SJCRH30 (cell line): ENCODE results near the gene GNPTAB. TPM values are rescaled to one million over a fixed set of nuclear protein-coding genes. Genes with fewer than 3 reads are reported as not detected.
"Not testable (repeated sequence)": the region's sequence is repeated elsewhere in the genome, so short reads cannot be mapped to it uniquely, and the experiment has no call there.

Experiments
- DNase-seq, 2 experiments: peaks; one replicate each; pipeline ENCODE4 v3.0.0-alpha.2; 2015 to 2020
- H3K27ac ChIP-seq: fragments of 250-450 bp; sonication (Bioruptor Pico); 2 replicates; pipeline ENCODE4 v1.5.1; 2020; ENCODE audit warnings: mild to moderate bottlenecking, moderate library complexity
- H3K27me3 ChIP-seq: fragments of 250-450 bp; sonication (Bioruptor Pico); 2 replicates; pipeline ENCODE4 v1.5.1; 2020; ENCODE audit warnings: mild to moderate bottlenecking, moderate library complexity
- H3K36me3 ChIP-seq: fragments of 250-450 bp; sonication (Bioruptor Pico); 2 replicates; pipeline ENCODE4 v1.5.1; 2020; ENCODE audit warnings: mild to moderate bottlenecking, moderate library complexity
- H3K4me1 ChIP-seq: fragments of 250-450 bp; sonication (Bioruptor Pico); 2 replicates; pipeline ENCODE4 v1.5.1; 2020; ENCODE audit warnings: mild to moderate bottlenecking, moderate library complexity
- H3K4me3 ChIP-seq: fragments of 250-450 bp; sonication (Bioruptor Pico); 2 replicates; pipeline ENCODE4 v1.5.1; 2020; ENCODE audit warnings: mild to moderate bottlenecking, moderate library complexity
- H3K9me3 ChIP-seq: fragments of 250-450 bp; sonication (Bioruptor Pico); replicated peaks from 2 replicates; pipeline ENCODE4 v1.5.1; 2020; ENCODE audit warnings: mild to moderate bottlenecking, moderate library complexity
- total RNA-seq: library from RNA; depleted of rRNA; stranded (reverse); fragments of >200 nt; shearing (Covaris generic); gene quantifications from 2 replicates; pipeline ENCODE4 v1.2.3, GENCODE V29; 2014

Gene GNPTAB
- total RNA-seq, 1 experiment from 2014 or later: 11.6 TPM

DNA sequence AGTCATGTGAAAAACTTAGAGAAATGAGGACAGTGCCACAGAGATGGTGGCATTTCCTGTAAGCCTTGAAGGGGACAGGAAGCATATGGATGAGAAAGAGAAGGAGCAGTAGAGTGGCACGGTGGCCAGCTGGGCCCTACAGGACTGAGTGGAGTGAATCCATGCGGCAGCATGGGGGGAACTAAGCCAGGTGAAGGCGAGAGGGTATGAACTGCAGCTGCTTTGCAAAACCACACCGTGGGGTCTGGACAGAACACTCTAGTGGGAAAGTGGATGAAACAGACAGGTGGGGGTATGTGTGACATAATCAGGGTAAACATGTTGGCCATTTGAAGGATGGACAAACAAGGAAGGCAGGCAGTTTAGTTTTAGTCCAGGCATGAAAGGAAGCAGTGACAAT, 81.1 kb downstream of the GNPTAB start:
- H3K4me1 ChIP-seq: no peaks in the 10 kb centered on the region
- peak; percentile 13 to 20 for DNase-seq
- no peaks in the 10 kb centered on the region for H3K9me3 ChIP-seq
- H3K4me3 ChIP-seq: no peak overlapping the region
- no peak overlapping the region for H3K27ac ChIP-seq
- H3K27me3 ChIP-seq: no peaks in the 10 kb centered on the region
- no peaks in the 10 kb centered on the region for H3K36me3 ChIP-seq

DNA sequence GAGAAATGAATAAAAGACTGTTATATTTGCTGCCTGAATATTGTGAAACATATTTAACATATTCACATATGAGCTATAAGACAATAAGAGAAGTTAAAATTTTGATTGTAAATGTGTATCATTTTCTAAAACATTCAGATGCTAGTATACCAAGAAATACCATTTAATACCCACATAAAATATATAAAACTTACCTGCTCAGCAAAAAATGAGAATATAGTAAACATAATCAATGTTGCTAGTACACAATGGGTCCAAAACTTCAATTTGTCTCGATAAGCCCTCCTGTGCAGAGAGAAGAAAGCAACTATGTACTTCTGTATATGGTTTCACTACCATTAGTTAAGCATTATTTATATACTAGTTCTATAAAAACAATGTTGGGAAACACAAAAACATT, 81.9 kb downstream of the GNPTAB start:
- no peak for DNase-seq
- H3K4me1 ChIP-seq: no peaks in the 10 kb centered on the region
- H3K27me3 ChIP-seq: no peaks in the 10 kb centered on the region

DNA sequence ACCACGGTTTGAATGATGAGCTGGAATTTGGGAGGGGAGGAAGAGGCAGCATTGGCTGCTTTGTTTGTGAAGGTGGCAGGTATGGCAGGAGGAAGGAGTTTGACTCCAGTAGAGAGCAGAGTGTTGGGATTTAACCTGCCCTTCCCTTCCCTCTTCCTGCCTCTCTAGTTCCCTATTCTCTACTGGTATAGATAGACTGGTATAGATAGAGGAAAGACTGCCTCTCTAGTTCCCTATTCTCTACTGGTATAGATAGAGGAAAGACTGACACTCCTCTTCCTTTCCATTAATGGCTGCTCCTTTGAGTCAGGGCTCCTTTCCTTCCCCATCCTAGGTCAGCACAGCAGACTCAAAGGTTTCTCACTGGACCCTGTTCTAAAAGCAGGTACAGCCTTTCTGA, 83.1 kb downstream of the GNPTAB start:
- H3K9me3 ChIP-seq: no peaks in the 10 kb centered on the region
- H3K27ac ChIP-seq: no peak overlapping the region
- H3K4me1 ChIP-seq: no peaks in the 10 kb centered on the region
- no peaks in the 10 kb centered on the region for H3K27me3 ChIP-seq
- H3K4me3 ChIP-seq: no peak overlapping the region
- DNase-seq: no peak
- H3K36me3 ChIP-seq: no peaks in the 10 kb centered on the region

More for the DNA sequence above, 81.9 kb downstream of the GNPTAB start:
- no peaks in the 10 kb centered on the region for H3K36me3 ChIP-seq
- no peak overlapping the region for H3K27ac ChIP-seq
- H3K9me3 ChIP-seq: no peaks in the 10 kb centered on the region
- H3K4me3 ChIP-seq: no peak overlapping the region

DNA sequence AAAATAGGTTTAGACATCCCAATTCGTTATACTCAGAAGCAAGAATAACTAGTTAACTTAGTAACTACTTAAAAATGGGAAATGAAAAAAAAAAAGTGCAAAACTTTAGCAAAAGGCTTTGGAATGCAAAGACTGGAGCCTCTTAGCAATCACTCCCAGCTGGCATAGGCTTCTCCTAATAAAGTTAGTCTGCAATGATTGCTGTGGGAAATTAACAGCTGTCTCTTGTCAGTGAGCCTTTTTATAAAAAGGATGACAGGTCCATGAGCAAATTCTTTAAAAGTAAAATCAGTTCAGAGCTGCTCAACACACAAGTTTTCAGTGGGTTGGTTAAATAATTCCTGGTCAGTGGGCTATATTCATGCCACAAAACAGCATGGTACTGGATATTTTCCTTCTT, 84.1 kb downstream of the GNPTAB start:
- H3K9me3 ChIP-seq: no peaks in the 10 kb centered on the region
- H3K4me1 ChIP-seq: no peaks in the 10 kb centered on the region
- no peak overlapping the region for H3K27ac ChIP-seq
- H3K36me3 ChIP-seq: no peaks in the 10 kb centered on the region
- no peaks in the 10 kb centered on the region for H3K27me3 ChIP-seq
- H3K4me3 ChIP-seq: no peak overlapping the region
- DNase-seq: no peak

DNA sequence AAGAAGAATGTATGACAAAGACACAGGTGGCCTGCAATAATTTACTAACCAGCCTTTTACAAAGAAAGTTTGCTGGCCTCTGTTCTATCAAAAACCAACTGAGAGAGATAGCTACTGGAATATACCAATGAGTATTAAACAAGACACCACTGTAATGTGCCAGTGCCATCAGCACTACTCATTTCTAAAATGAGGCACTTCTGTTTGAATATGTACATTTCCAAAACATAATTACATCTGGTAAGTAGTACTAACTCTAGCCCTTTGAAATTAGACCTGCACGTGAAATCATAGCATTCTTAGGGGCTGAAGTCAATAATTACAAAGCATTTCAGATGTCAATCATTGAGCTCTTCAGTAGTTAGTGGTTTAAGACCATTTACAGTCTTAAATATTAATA, 84.6 kb downstream of the GNPTAB start:
- H3K27ac ChIP-seq: no peak overlapping the region
- DNase-seq: no peak

DNA sequence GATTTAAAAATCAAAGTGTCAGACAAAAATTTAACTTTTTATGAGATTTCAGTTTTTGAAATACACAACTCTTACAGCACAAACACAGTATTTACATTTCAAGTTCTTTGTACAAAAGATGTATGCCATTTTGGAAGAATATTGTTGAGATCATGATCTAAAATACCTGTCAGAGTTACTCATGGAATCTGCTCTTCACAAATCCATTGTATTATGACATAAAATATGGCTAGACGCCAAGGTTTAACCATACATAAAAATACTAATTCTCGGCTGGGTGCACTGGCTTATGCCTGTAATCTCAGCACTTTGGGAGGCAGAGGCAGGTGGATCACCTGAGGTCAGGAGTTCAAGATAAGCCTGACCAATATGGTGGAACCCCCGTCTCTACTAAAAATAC, 85.3 kb downstream of the GNPTAB start:
- H3K27ac ChIP-seq: no peak overlapping the region
- no peaks in the 10 kb centered on the region for H3K27me3 ChIP-seq

More for the DNA sequence above, 84.6 kb downstream of the GNPTAB start:
- H3K9me3 ChIP-seq: no peaks in the 10 kb centered on the region
- no peaks in the 10 kb centered on the region for H3K27me3 ChIP-seq
- no peaks in the 10 kb centered on the region for H3K4me1 ChIP-seq
- H3K36me3 ChIP-seq: no peaks in the 10 kb centered on the region
- no peak overlapping the region for H3K4me3 ChIP-seq

DNA sequence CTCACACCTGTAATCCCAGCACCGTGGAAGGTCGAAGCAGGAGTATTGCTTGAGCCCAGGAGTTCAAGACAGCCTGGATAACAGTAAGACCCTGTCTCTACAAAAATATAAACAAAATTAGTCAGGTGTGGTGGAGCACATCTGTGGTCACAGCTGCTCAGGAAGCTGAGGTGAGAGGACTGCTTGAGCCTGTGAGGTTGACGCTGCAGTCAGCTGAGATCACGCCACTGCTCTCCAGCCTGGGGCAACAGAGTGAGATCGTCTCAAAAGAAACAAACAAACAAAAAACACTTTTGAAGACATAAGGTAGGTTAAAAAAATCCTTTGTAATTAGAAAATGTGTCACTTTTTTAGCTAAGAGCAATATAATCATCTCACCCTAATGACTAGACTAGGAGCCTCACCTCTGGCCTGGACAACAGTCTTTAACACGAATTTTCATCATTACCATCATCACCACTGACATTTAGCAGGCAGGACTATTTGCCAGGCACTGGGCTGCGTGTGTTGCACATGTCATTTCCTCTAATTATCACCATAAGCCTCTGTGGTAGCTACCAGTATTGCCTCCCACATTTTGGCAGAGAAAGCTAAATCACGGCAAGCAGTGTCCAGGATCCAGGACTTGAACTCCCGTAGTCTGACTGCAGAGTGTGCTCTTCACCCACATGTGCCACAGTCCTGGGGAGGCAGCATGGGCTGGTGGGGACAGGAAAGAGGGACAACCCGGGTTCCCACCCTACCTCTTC, 86.9 kb downstream of the GNPTAB start:
- Histone ChIP-seq H3K27ac (no peak overlapping the region), H3K4me1 (no peaks in the 10 kb centered on the region), H3K9me3 (no peaks in the 10 kb centered on the region), H3K36me3 (no peaks in the 10 kb centered on the region), H3K4me3 (no peak overlapping the region), H3K27me3 (no peaks in the 10 kb centered on the region)
- no peak for DNase-seq

More for the DNA sequence above, 85.3 kb downstream of the GNPTAB start:
- H3K36me3 ChIP-seq: no peaks in the 10 kb centered on the region
- H3K9me3 ChIP-seq: no peaks in the 10 kb centered on the region
- no peak overlapping the region for H3K4me3 ChIP-seq
- H3K4me1 ChIP-seq: no peaks in the 10 kb centered on the region
- DNase-seq: no peak

DNA sequence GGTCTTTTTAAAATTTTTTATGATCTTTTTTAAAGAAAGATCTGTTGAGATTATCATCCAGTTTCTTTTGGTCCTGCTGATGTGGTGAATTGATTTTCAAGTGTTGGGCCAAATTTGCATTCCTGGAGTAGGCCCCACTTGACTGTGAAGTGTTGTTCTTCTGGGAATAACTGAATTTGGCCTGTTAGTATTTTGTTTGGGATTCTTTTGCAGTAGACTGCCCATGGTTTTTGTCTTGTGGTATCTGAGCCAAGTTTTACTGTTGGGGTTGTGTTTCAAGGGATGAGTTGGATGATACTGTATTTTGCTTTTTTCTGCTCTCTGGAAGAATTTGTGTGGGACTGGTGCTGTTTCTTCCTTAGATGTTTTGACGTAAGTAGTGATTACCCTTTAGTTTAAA, 87.5 kb downstream of the GNPTAB start:
- H3K36me3 ChIP-seq: no peaks in the 10 kb centered on the region
- no peaks in the 10 kb centered on the region for H3K9me3 ChIP-seq
- no peak for DNase-seq
- H3K27ac ChIP-seq: no peak overlapping the region
- H3K4me3 ChIP-seq: no peak overlapping the region
- no peaks in the 10 kb centered on the region for H3K27me3 ChIP-seq
- H3K4me1 ChIP-seq: no peaks in the 10 kb centered on the region

DNA sequence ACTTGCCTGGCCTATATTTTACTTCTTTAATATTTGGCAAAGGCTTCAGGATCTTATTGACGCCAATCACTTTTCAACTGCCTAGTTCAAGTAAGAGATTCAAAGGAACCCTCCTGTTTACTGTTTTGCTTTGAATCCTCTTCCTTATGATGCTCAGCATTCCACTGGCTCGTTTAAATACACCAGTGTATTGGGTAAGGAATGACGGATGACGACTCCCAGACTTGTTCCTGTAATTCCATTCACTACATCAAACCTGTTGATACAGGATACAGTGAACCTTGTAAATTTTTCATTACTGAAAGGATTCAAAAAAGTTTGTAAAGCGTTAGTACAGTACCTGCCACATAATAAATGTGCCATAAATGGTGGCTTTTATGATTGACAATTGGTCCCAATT, 89.8 kb downstream of the GNPTAB start:
- H3K27ac ChIP-seq: no peak overlapping the region
- no peaks in the 10 kb centered on the region for H3K4me1 ChIP-seq
- no peaks in the 10 kb centered on the region for H3K36me3 ChIP-seq
- H3K27me3 ChIP-seq: no peaks in the 10 kb centered on the region
- no peak for DNase-seq
- H3K9me3 ChIP-seq: no peaks in the 10 kb centered on the region
- H3K4me3 ChIP-seq: no peak overlapping the region

DNA sequence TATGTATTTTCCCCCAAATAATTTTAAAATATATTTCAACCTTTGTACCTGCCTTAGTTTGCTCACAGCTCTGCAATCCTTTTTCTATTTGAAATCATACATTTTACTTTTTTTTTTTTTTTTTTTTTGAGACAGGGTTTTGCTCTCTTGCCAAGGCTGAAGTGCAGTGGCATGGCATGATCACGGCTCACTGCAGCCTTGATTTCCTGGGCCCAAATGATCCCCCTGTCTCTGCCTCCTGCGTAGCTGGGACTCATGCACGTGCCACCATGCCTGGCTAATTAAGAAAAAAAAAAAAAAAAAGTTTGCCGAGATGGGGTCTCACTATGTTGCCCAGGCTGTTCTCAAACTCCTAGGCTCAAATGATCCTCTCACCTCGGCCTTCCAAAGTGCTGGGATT, 90.2 kb downstream of the GNPTAB start:
- DNase-seq: no peak
- Histone ChIP-seq H3K27ac (no peak overlapping the region), H3K36me3 (no peaks in the 10 kb centered on the region), H3K4me1 (no peaks in the 10 kb centered on the region), H3K27me3 (no peaks in the 10 kb centered on the region), H3K9me3 (no peaks in the 10 kb centered on the region), H3K4me3 (no peak overlapping the region)

DNA sequence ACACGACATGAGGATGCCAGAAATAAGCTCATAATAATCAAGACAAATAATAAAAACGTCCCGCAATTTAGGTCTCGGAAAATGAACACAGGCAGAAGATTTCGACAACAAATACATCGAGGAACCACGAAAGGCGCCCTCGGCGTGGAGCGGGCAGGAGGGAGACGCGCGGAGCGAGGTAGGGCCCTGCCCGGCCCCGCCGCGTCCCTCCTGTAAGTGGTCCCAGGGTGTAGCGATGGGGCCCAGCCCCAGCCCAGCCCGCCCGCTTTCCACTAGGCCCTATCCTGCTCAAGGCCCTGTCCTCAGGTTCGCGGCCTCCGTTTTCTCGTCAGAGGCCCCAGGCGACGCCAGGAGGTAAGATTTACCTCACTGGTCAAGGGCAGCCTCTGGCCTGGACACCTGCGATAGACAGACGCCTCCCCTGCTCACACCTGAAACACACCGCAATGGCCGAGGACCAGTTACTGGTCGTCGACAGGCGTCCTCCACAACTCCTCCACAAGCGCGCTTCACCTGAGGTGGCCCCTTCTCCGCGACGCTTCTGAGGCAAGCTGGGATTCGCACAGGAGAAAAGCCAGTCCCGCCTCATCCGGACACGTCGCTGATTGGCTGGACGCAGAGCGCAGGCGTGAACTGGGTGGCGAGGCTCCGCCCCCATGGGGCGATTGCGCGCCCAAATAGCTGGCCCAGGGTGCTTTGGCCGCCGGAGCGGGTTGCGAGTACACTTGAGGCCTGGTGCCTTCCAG, 91.7 kb downstream of the GNPTAB start, which contains the start of gene SYCP3:
TSS of gene SYCP3 (minus strand) at position 543 of the 746 bp plus-strand sequence. CDS start 1,527 bp downstream, outside the sequence.
- Histone ChIP-seq H3K4me3 (no peak within 1 kb of the TSS), H3K27ac (no peak within 1 kb of the TSS), H3K9me3 (no peaks in the 10 kb centered on the region), H3K36me3 (no peaks in the 10 kb centered on the region), H3K4me1 (no peaks in the 10 kb centered on the region), H3K27me3 (no peaks in the 10 kb centered on the region)
- DNase-seq: no peak

DNA sequence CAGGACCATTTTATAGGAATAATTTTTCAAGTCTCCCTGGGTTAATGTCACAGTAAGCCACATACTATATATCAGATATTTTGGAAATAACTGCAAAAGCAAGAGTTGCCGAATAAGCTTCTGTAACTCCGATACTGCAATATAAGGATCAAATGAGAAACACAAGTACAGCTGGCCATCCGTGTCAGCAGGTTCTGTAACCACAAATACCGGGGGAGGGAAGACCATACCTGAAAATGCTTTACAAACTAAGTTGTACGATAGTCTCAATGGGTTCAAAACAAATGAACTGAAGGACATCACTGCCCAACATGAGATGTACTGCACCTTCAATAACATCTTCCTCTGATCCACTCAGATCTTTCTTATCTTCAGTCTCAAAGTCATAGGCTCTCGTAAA, 93.3 kb downstream of the GNPTAB start:
- Histone ChIP-seq H3K4me3 (no peak overlapping the region), H3K36me3 (no peaks in the 10 kb centered on the region), H3K9me3 (no peaks in the 10 kb centered on the region), H3K4me1 (no peaks in the 10 kb centered on the region), H3K27me3 (no peaks in the 10 kb centered on the region), H3K27ac (no peak overlapping the region)
- DNase-seq: no peak

DNA sequence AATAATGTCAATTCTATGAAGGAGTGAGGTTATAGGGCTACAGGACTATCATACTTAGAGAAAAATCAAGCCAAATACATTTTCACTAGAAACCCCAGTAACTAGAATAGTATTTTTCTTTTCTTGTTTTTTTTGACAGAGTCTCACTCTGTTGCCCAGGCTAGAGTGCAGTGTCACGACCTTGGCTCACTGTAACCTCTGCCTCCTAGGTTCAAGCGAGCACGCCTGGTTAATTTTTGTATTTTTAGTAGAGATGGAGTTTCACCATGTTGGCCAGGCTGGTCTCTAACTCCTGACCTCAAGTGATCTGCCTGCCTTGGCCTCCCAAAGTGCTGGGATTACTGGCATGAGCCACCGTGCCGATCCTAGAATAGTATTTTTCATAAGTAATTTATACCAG, 96.3 kb downstream of the GNPTAB start:
- not testable (repeated sequence) for H3K27ac ChIP-seq, H3K4me1 ChIP-seq, H3K9me3 ChIP-seq, H3K27me3 ChIP-seq, H3K36me3 ChIP-seq, DNase-seq, H3K4me3 ChIP-seq

DNA sequence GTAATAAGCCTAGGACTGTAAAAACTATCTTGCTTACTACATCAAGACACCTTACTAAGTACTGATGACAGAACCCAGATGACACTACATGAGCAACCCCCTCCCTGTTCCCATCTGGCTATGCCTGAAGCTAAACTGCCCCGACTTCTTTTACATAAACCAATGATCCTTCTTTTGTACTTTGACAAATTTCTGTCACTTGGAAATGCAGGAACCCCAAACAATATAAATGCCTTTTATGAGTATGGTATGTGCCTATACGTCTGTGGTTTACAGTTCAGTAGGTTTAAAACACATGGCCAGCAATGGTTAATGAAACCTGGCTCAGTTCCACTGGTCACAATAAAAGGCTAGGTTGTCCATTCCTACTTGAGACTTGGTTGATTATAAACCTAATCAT, 97.6 kb downstream of the GNPTAB start:
- no peak overlapping the region for H3K27ac ChIP-seq
- no peaks in the 10 kb centered on the region for H3K9me3 ChIP-seq
- H3K4me1 ChIP-seq: no peaks in the 10 kb centered on the region
- no peaks in the 10 kb centered on the region for H3K27me3 ChIP-seq
- no peak for DNase-seq
- no peaks in the 10 kb centered on the region for H3K36me3 ChIP-seq
- H3K4me3 ChIP-seq: no peak overlapping the region

DNA sequence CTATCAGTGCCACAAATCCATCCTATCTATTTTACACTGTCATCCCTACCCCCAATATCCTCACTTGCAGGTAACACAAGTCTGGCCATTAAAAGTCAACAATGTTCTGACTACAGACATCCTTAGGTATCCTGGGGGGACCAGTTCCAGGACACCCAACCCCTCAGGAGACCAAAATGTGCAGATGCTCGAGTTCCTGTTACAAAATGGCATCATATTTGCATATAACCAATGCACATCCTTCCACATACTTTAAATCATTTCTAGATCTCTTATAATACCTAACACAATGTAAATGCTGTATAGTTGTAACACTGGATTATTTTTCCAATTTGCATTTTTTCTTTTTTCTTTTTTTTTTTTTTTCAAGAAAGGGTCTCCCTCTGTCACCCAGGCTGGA, 98.4 kb downstream of the GNPTAB start:
- H3K36me3 ChIP-seq: no peaks in the 10 kb centered on the region
- no peaks in the 10 kb centered on the region for H3K27me3 ChIP-seq
- H3K4me3 ChIP-seq: no peak overlapping the region
- no peak overlapping the region for H3K27ac ChIP-seq
- H3K4me1 ChIP-seq: no peaks in the 10 kb centered on the region
- no peaks in the 10 kb centered on the region for H3K9me3 ChIP-seq
- no peak for DNase-seq
